Right ventricle myocardium inferior (tissue), 1 donor: ENCODE data around the gene SDHB. TPM values are rescaled to one million over a fixed set of nuclear protein-coding genes. Genes with fewer than 3 reads are reported as not detected.
"Not testable (repeated sequence)": the region's sequence is repeated elsewhere in the genome, so short reads cannot be mapped to it uniquely, and the experiment has no call there.

Source experiments
- ATAC-seq: fragments of 200-7000 bp; cut with Tn5 transposase; one replicate; pipeline ENCODE4 v1.9.1; 2020; ENCODE audit warnings: mild to moderate bottlenecking, moderate library complexity
- DNase-seq: peaks from one replicate; pipeline ENCODE4 v3.0.0; 2021; ENCODE audit errors: missing footprints
- intact Hi-C: fragments of 100-400 bp; cut with DNase I; formaldehyde crosslinking; loops from one replicate; pipeline ENCODE4 v1.11.0; 2022
- total RNA-seq: library from RNA; stranded (reverse); fragmentation: NEBNext Ultra II Directional; extraction: Animal tissue kit (Norgen Biotek cat#: 25700); gene quantifications from one replicate; pipeline ENCODE4 v1.2.1, GENCODE V29; 2021
- donor health status: DM: no; HTN: yes; CAD: no; lungs with severe emphysema.

SDHB gene
- total RNA-seq, 1 donor from 2014 or later: 433 TPM

DNA sequence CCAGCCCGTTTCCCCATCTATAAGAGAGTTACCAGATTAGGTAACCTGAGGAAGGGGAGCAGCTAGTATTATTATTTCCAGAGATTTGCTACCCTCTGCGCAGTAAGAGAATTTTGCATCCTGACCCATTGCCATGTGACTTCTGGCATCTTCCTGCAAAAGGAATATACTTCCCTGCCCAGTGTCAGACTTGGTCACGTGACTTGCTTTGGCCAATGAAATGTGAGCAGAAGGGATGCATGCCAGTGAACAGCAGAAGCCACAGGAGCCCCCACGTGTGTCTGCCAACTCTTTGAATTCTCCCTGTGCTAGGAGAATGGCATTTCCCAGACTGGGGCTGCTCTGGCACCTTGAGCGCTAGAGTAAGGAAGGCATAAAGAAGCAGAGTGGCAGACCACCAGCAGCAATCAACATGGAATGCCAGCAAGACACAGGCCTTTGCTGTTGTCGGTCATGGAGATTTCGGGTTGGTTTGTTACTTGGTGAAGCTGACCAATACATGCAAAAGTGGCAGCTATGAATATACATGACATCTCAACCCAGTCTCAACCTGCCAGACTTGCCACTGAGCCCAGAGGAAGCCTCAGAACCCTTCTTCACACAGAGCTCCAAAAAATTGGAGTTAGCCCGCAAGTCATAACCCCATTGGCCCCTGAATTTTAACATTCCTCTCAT lies 26.4 kb upstream of the SDHB start:
- ATAC-seq (no peak), DNase-seq (no peak)
- intact Hi-C loops: no loop called here

DNA sequence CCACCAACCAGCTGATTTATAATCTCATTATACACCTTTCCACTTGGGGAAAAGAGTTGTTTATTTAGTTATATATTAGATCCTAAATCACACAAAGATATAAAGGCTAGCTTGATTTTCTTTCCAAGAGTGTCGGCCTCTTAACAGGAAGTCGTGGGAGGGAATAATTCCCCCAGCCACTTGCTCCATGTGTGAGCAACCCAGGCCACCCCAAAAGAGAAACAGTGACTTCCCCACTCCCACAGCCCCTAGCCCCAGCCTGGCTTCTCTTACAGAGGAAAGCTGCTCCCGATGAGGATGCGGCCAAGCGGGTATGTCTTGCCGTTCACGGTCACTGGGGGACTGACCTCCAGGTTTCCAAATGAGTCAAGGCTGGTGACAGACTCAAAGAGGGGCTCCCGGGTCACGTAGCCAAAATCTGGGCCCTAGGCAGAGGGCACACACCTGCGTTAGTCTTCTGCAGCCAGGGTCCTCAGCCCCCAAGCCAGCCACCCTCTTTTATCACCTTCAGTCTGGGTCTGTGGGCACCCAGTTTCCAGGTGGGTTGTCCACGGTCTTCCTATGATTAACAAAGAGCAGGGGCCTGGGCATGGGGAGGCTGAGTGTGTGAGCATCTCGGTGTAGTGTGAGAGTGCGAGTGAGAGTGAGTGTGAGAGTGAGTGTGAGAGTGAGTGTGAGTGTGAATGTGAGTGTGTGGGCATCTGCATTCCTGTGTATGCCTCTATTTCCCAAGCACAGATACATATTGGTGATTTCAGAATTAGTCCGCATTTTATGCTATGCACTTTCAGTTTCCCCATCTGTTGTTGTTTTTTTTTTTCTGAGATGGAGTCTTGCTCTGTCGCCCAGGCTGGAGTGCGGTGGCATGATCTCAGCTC lies 25.4 kb upstream of the SDHB start:
- DNase-seq: no peak
- ATAC-seq: no peak
- intact Hi-C loops: no loop called here

- ATAC-seq: no peak
- DNase-seq: no peak
- intact Hi-C loops: no loop called here
Observed at GRCh38 chr1:17075470-17076255, 21.8 kb upstream of the SDHB start.

DNA sequence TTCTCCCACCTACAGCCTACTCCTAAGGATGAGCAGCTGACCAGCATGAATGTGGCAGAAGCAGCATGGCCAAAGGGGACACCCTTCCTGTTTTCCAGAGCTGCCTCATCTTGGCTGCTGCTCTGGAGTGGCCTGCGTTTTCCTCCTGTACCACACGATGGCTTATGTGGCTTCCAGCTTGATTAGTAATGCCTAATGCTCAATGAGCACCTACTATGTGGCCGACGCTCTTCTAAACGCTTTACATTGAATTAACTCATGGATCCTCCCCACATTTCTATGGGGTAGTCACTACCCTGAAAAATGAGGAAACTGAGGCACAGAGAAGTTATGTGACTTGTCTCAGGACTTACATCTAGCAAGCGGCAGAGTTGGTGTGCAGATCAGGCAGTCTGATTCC lies 18.0 kb upstream of the SDHB start:
- ATAC-seq: no peak
- intact Hi-C loops: no loop called here
- DNase-seq: no peak

DNA sequence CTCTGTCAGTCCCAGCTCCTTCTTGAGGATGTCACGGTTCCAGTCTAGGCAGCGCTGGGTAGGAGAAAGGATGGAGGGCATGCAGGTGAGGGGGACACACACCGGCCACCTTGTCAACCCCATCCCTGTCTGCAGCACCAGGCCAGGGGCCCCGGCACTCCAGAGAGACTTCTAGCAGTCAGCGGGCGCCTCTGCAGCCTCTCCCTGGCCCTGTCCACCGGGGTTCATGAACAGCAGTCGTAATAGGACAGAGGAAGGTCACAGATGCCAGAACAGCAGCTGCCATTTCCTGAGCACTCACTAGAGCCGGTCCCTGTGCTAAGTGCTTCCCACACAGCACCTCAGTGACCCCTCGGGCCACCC lies 16.3 kb upstream of the SDHB start:
- ATAC-seq (no peak), DNase-seq (no peak)
- intact Hi-C loops: no loop called here

DNA sequence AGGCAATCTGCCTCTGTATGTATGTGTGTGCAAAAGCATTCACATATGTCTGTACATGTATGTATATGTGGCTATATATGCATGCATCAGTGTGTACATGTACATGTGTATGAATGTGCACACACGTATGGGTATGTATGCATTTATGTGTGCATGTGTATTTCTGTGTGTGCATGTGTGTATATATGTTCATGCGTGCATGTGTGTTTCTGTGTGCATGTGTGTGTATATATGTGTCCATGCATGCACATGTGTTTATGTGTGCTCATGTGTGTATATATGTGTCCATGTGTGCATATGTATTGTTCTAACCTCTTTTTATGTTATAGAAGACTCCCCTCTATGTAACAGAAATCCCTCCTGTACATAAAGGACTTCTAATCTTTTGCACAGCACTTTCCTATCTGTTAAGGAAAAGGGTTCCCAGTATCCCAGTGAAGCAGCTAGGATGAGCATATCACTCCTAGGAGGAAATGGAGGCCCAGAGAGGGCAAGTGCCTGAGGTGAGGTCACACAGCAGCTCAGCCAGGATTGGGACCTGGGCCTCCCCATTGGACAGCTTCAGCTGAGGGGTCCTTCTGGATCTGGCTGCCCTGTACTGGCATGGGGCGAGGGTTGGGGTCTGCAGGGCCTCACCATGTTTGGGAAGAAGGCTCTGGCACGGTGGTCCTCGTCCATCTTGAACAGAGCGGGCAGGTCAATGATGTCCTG lies 15.8 kb upstream of the SDHB start:
- ATAC-seq: no peak
- no peak for DNase-seq
- intact Hi-C loops: loop anchor here (10.0 kb wide), 1 partner anchor 265 kb away; no protein-coding TSS in a partner anchor

DNA sequence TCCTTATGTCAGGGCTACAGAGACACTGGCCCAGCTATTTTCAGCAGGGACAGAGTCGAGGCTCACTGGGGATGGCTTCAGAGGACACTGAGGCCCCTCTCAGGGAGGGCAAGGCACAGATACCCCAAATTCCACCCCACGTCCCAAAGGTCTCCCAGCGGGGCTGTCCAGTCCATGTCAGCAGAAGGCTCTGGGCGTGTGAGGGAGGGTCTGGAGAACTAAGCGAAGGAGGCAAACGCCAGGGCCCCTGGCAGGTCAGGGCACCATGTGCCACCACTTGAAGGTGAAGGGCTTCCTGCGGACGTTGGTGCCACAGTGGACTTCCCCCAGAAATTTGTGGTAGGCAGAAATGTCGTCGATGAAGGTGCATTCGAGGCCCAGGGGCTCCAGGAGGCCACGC lies 15.0 kb upstream of the SDHB start:
- no peak for DNase-seq
- intact Hi-C loops: loop anchor here (10.0 kb wide), 1 partner anchor 266 kb away; no protein-coding TSS in a partner anchor
- ATAC-seq: no peak

DNA sequence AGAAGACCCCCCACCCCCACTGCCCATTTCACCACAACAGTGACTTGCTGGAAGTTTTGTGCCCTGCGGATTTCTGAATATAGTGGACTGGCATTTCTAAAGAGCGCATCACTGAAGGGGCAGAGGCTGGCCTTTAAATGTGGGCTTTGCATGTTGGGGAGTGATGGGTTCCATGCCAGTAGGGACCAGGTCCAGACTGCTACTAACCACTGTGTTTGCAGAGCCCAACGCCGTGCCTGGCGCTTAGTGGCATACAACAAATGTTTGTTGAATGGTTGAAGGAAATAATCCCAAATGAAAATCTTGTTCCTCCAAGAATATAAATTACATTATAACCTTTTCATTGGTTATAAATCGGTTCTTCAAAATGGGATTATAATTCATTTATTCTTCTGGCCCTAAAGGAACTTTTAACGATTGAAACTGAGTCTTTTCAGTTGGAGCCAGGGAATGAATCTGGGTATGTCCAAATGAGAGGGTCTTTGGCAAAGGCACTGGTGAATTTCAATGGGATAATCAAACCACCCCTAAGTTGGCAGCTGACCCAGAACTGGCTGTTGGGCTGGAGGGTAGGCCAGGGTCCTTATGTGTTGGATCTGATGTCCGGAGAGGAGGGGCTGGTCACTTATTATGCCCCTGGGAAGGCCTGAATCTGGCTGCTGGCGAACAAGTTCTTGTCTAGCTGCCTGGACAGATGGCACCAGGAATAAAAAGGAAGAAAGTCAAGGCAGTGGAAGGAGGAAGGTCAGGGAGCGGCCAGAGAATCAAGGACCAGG lies 13.8 kb upstream of the SDHB start:
- DNase-seq: no peak
- intact Hi-C loops: loop anchor here (10.0 kb wide), 1 partner anchor 267 kb away; no protein-coding TSS in a partner anchor

DNA sequence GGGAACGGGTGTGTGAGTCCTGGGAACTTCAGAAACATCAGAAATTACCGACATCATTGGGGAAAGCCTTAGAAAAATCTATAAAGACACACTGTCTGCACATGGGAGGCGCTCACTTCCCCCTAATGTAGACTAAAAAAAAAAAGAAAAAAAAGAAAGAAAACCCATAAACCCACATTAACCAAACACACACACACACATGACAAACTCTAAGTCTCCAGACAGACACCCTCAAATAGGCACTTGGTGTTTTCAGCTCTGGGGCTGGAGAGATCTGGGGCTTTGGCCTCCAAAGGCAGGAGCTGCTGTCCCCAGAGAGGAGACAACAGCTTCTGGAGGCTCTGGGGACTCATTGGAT lies 13.2 kb upstream of the SDHB start:
- intact Hi-C loops: loop anchor here (10.0 kb wide), 1 partner anchor 268 kb away; no protein-coding TSS in a partner anchor
- DNase-seq (no peak), ATAC-seq (no peak)

More for the DNA sequence above, 13.8 kb upstream of the SDHB start:
- no peak for ATAC-seq

DNA sequence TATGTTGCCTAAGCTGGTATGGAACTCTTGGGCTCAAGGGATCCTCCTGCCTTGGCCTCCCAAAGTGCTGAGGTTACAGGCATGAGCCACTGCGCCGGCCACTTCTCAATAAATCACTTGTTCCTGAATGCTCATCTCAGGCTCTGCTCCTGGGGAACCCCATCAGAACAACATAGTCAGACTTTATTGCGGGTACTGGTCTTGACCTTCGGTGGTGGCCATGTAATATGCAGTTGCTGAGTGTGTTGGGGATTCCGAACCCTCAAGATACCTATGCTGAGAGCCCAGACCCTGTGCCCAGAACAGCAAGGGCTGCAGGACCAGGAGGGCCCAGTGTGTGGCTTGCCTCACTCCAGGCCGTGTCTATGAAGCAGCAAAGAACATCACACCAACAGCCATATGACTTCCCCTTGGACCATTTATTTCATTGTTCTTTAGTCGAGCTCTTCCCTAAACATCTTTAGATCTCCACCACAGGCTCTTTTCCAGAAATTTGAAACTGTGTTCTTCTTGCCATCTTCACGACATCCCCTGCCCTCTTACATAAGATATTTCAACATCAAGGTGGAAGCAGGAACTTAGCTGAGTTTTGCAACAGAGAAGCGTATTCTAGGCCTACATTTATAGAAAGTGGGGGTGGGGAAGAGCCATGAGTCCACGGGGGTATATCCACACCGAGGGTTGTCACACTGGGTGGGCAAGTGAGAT lies 12.7 kb upstream of the SDHB start:
- intact Hi-C loops: loop anchor here (10.0 kb wide), 1 partner anchor 268 kb away; no protein-coding TSS in a partner anchor
- DNase-seq (no peak), ATAC-seq (no peak)

GRCh38 chr1:17065666-17066065 lies 11.8 kb upstream of the SDHB start:
- DNase-seq (no peak), ATAC-seq (no peak)
- intact Hi-C loops: loop anchor here (10.0 kb wide), 1 partner anchor 269 kb away; no protein-coding TSS in a partner anchor

- intact Hi-C loops: loop anchor here (5.0 to 10.0 kb wide), 2 partner anchors 272 to 345 kb away; no protein-coding TSS in a partner anchor
- not testable (repeated sequence) for DNase-seq, ATAC-seq
Observed at GRCh38 chr1:17062751-17063150, 8.9 kb upstream of the SDHB start.

DNA sequence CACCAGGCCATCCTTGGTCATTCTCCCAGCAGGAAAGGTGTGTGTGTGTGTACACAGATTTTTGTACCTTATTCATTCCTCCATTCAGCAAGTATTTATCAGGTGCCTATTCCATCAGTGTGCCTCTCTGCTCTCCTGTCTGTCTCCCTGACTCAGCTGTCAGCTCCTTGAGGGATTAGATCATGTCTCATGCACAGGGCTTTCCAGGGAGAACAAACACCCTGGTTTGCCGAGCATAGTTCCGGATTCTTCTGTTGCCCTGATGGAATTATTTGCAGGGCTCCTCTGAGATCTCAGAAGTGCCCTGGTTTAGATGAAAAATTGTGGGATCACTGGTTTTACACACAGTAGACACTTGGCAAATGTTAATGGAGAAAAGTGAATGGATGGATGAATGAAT lies 8.1 kb upstream of the SDHB start:
- no peak for ATAC-seq
- DNase-seq: no peak
- intact Hi-C loops: loop anchor here (5.0 to 10.0 kb wide), 2 partner anchors 273 to 345 kb away; no protein-coding TSS in a partner anchor

DNA sequence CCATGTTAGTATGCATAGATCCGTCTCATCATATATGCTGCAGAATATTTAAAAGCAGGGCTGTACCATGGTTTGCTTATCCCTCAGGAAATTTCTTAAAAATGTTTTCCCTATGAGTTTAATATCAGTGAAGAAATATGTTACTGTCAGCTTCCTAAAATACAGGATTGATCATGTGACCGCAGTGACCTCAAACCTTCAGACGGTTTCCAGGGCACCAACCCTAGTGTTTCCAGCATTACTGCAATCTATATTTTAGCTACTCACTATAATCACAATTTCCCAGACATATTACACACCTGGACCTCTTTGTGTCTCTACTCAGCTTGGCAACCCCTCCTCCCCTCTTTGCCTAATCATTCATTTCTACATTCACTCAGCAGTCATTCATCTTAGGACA lies 7.7 kb upstream of the SDHB start:
- intact Hi-C loops: loop anchor here (5.0 to 10.0 kb wide), 2 partner anchors 273 to 346 kb away; no protein-coding TSS in a partner anchor

GRCh38 chr1:17060306-17060749 lies 6.5 kb upstream of the SDHB start:
- ATAC-seq: no peak
- no peak for DNase-seq
- intact Hi-C loops: loop anchor here (5.0 to 10.0 kb wide), 2 partner anchors 274 to 347 kb away; no protein-coding TSS in a partner anchor

More for the DNA sequence above, 7.7 kb upstream of the SDHB start:
- DNase-seq (no peak), ATAC-seq (no peak)

GRCh38 chr1:17059391-17060305 lies 5.8 kb upstream of the SDHB start:
- intact Hi-C loops: loop anchor here (1.0 to 10.0 kb wide), 3 partner anchors 178 to 348 kb away; no protein-coding TSS in a partner anchor
- peak; percentile 84 for ATAC-seq

More at GRCh38 chr1:17059391-17060305, 5.8 kb upstream of the SDHB start:
- peak; percentile 85 for DNase-seq
